Trophoblast cell (in vitro differentiated cells and primary cell): ENCODE data around the gene YWHAH.

Experiments
- DNase-seq, 2 donors: peaks; one replicate each; pipeline ENCODE4 v3.0.0-alpha.2; 2016
- H2AFZ ChIP-seq: 2 replicates; pipeline ENCODE4 v1.6.1; 2013; ENCODE audit warnings: low read length, moderate library complexity, mild to moderate bottlenecking; ENCODE audit not compliant: insufficient read depth, poor library complexity
- H2AK5ac ChIP-seq: 2 replicates; pipeline ENCODE4 v1.6.1; 2013; ENCODE audit warnings: mild to moderate bottlenecking, low read length
- H2BK120ac ChIP-seq: 2 replicates; pipeline ENCODE4 v1.6.1; 2013; ENCODE audit warnings: low read length, mild to moderate bottlenecking, moderate library complexity; ENCODE audit not compliant: insufficient read depth, poor library complexity
- H2BK12ac ChIP-seq: 2 replicates; pipeline ENCODE4 v1.6.1; 2013; ENCODE audit warnings: mild to moderate bottlenecking, low read length, moderate library complexity
- H2BK5ac ChIP-seq: 2 replicates; pipeline ENCODE4 v1.6.1; 2013; ENCODE audit warnings: low read length, low read depth, moderate library complexity, mild to moderate bottlenecking; ENCODE audit not compliant: poor library complexity
- H3K14ac ChIP-seq: 2 replicates; pipeline ENCODE4 v1.6.1; 2013; ENCODE audit warnings: mild to moderate bottlenecking, low read length
- H3K18ac ChIP-seq: 2 replicates; pipeline ENCODE4 v1.6.1; 2013; ENCODE audit warnings: mild to moderate bottlenecking, low read length
- H3K23ac ChIP-seq: 2 replicates; pipeline ENCODE4 v1.6.1; 2013; ENCODE audit warnings: low read length
- H3K27ac ChIP-seq: 2 replicates; pipeline ENCODE4 v1.5.1; 2013; ENCODE audit warnings: low read depth, mild to moderate bottlenecking, inconsistent platforms, low read length, moderate library complexity
- H3K27me3 ChIP-seq: 2 replicates; pipeline ENCODE4 v1.6.1; 2013; ENCODE audit warnings: inconsistent platforms, mild to moderate bottlenecking, low read length, moderate library complexity; ENCODE audit not compliant: insufficient read depth
- H3K36me3 ChIP-seq, 2 experiments: 1 replicate in 1 of 2; 2 replicates in 1 of 2; pipeline ENCODE4 v1.6.1; 2013; ENCODE audit warnings: low read length in 2 of 2, mild to moderate bottlenecking in 2 of 2, moderate library complexity in 1 of 2; ENCODE audit not compliant: insufficient read depth in 2 of 2, control insufficient read depth in 1 of 2
- H3K4ac ChIP-seq: 2 replicates; pipeline ENCODE4 v1.6.1; 2013; ENCODE audit warnings: low read depth, mild to moderate bottlenecking, low read length, moderate library complexity
- H3K4me1 ChIP-seq, 2 experiments: 1 replicate in 1 of 2; 2 replicates in 1 of 2; pipeline ENCODE4 v1.6.1; 2013; ENCODE audit warnings: low read length in 2 of 2, mild to moderate bottlenecking in 2 of 2, moderate library complexity in 1 of 2; ENCODE audit not compliant: insufficient read depth in 2 of 2, control insufficient read depth in 1 of 2
- H3K4me2 ChIP-seq: 2 replicates; pipeline ENCODE4 v1.6.1; 2013; ENCODE audit warnings: inconsistent platforms, mild to moderate bottlenecking, low read length, moderate library complexity
- H3K4me3 ChIP-seq: 2 replicates; pipeline ENCODE4 v1.5.1; 2013; ENCODE audit warnings: mild to moderate bottlenecking, low read depth, low read length, inconsistent platforms
- H3K79me1 ChIP-seq: one replicate; pipeline ENCODE4 v1.6.1; 2013; ENCODE audit warnings: low read length
- H3K79me2 ChIP-seq: 2 replicates; pipeline ENCODE4 v1.6.1; 2013; ENCODE audit warnings: low read length, mild to moderate bottlenecking; ENCODE audit not compliant: control insufficient read depth, insufficient read depth, poor library complexity
- H3K9ac ChIP-seq: 2 replicates; pipeline ENCODE4 v1.6.1; 2013; ENCODE audit warnings: mild to moderate bottlenecking, low read length
- H3K9me3 ChIP-seq: 2 replicates; pipeline ENCODE4 v1.6.1; 2013; ENCODE audit warnings: low read depth, mild to moderate bottlenecking, control low read depth, inconsistent platforms, low read length; ENCODE audit not compliant: insufficient read depth
- H4K12ac ChIP-seq: 2 replicates; pipeline ENCODE4 v1.6.1; 2013; ENCODE audit warnings: low read depth, mild to moderate bottlenecking, low read length, moderate library complexity
- H4K8ac ChIP-seq: 2 replicates; pipeline ENCODE4 v1.6.1; 2013; ENCODE audit warnings: low read depth, mild to moderate bottlenecking, low read length, moderate library complexity
- H4K91ac ChIP-seq: one replicate; pipeline ENCODE4 v1.6.1; 2013; ENCODE audit warnings: low read depth, mild to moderate bottlenecking, low read length, moderate library complexity
- WGBS: extraction: QIAGEN DNeasy Blood & Tissue Kit; methylation state at CpG from one replicate; pipeline ENCODE4 v1.1.7; 2013; ENCODE audit warnings: missing lambda C conversion rate; ENCODE audit not compliant: insufficient read length, insufficient coverage; ENCODE audit errors: extremely low coverage; 5-methylcytosine and 5-hydroxymethylcytosine counted together

The YWHAH gene

DNA sequence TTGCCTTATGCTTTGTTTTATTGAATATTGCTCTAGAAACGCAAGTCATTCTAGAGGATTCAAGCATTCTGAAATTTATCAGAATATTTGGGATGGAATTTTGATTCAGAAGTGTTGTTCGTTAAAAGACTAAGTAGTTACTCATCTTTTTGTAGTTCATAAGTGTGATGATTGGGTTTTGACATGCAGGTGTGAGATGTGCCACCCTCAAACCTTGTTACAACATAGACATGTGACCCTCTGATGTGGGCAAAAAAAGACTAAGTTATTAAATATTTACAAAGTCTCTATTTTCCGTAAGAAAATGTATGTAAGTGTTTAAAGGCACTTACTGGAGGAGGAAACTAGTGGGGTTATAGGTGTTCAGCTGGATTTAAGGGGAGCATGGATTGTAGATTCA is 8.9 kb downstream of the YWHAH start:
- H3K36me3 ChIP-seq, result peaks cover 23 to 39% of the 10 kb centered on the region in 2 experiments
- WGBS, result no CpG with 5 or more reads among the region's 3 CpGs

DNA sequence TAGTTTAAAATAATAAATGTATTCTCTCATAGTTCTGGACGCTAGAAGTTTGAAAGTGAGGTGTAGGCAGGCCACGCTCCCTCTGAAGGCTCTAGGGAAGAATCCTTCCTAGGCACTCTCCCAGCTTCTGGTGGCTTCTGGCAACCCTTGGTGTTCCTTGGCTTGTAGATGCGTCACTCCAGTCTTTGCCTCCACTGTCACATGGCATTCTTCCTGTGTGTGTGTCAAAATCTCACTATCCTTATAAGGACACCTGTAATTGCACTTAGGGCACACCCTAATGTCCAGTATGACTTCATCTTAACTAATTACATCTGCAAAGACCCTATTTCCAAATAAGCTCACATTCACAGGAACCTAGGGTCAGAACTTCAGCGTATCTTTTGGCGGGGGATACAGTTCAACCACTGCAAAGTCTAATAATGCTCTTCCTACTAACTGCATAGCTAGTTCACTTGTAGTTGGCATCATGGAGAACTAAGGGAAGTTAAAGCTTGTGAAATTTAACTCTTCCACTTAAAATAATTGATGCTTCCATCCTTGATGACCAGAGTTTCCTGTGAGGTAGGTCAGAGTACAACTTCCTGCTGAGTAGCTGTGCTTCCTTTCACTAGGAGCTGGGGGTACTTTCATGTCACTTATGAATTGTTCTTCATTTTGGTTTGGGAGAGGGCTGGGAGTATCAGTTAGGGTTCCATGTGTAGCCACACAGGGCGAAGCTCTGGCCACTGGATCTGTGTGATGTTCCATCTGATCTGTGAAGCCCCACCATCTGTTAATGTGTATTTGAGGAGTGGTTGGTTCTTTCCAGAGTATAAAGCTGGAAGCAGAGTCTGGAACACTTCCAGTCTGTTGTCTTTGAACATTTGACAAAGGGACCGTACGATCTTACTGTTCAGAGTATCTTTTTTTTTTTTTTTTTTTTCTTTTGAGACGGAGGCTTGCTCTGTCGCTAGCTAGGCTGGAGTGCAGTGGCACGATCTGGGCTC is 10.5 kb downstream of the YWHAH start:
- Histone ChIP-seq H2AK5ac (no peak overlapping the region), H2BK12ac (no peak overlapping the region), H4K91ac (no peak overlapping the region), H3K4ac (peak overlapping the region; percentile 61), H3K9ac (no peak overlapping the region), H4K12ac (no peak overlapping the region), H3K23ac (no peak overlapping the region), H2AFZ (no peak overlapping the region), H3K9me3 (no peaks in the 10 kb centered on the region), H2BK120ac (no peak overlapping the region), H3K18ac (no peak overlapping the region), H3K4me1 (no peaks in the 10 kb centered on the region), H2BK5ac (no peak overlapping the region), H3K79me2 (peaks cover 14% of the 10 kb centered on the region), H3K27ac (no peak overlapping the region), H3K4me2 (no peak overlapping the region), H3K27me3 (no peaks in the 10 kb centered on the region), H4K8ac (no peak overlapping the region), H3K79me1 (no peaks in the 10 kb centered on the region), H3K36me3 (peaks cover 17 to 33% of the 10 kb centered on the region in 2 experiments), H3K14ac (no peak overlapping the region), H3K4me3 (no peak overlapping the region)
- DNase-seq, result no peak
- WGBS, result no CpG with 5 or more reads among the region's 11 CpGs

More for the DNA sequence above, 8.9 kb downstream of the YWHAH start:
- no peak overlapping the region for H3K9ac ChIP-seq
- no peaks in the 10 kb centered on the region for H3K79me1 ChIP-seq
- no peak overlapping the region for H2AK5ac ChIP-seq
- no peak overlapping the region for H3K4me2 ChIP-seq
- H3K4me1 ChIP-seq, result no peaks in the 10 kb centered on the region
- no peak overlapping the region for H2BK120ac ChIP-seq
- no peak overlapping the region for H4K8ac ChIP-seq
- H2BK12ac ChIP-seq, result no peak overlapping the region
- H3K23ac ChIP-seq, result no peak overlapping the region
- no peak for DNase-seq
- H3K27ac ChIP-seq, result no peak overlapping the region
- H2AFZ ChIP-seq, result no peak overlapping the region
- no peak overlapping the region for H4K91ac ChIP-seq
- peaks cover 16% of the 10 kb centered on the region for H3K79me2 ChIP-seq
- H3K4me3 ChIP-seq, result no peak overlapping the region
- H3K18ac ChIP-seq, result no peak overlapping the region
- no peak overlapping the region for H4K12ac ChIP-seq
- H3K14ac ChIP-seq, result no peak overlapping the region
- H3K4ac ChIP-seq, result no peak overlapping the region
- no peaks in the 10 kb centered on the region for H3K9me3 ChIP-seq
- H3K27me3 ChIP-seq, result no peaks in the 10 kb centered on the region
- H2BK5ac ChIP-seq, result no peak overlapping the region

GRCh38 chr22:31956360-31956759 is 12.0 kb downstream of the YWHAH start:
- Histone ChIP-seq H3K36me3 (peaks cover 6 to 21% of the 10 kb centered on the region in 2 experiments), H2AK5ac (no peak overlapping the region), H2AFZ (no peak overlapping the region), H2BK12ac (no peak overlapping the region), H3K14ac (no peak overlapping the region), H2BK120ac (no peak overlapping the region), H3K18ac (no peak overlapping the region), H3K9ac (no peak overlapping the region), H3K4me1 (no peaks in the 10 kb centered on the region), H3K79me1 (no peaks in the 10 kb centered on the region), H2BK5ac (no peak overlapping the region), H3K79me2 (peaks cover 9% of the 10 kb centered on the region), H3K4me2 (no peak overlapping the region), H4K8ac (no peak overlapping the region), H3K4me3 (no peak overlapping the region), H3K9me3 (no peaks in the 10 kb centered on the region), H4K91ac (no peak overlapping the region), H4K12ac (no peak overlapping the region), H3K27me3 (no peaks in the 10 kb centered on the region), H3K4ac (no peak overlapping the region), H3K27ac (no peak overlapping the region), H3K23ac (no peak overlapping the region)
- WGBS, result no CpG with 5 or more reads among the region's 12 CpGs
- no peak for DNase-seq

GRCh38 chr22:31957970-31958594 is 13.7 kb downstream of the YWHAH start:
- Histone ChIP-seq H4K12ac (no peak overlapping the region), H4K8ac (no peak overlapping the region), H3K36me3 (peaks cover 6 to 14% of the 10 kb centered on the region in 2 experiments), H3K27me3 (no peaks in the 10 kb centered on the region), H2BK5ac (no peak overlapping the region), H2AFZ (no peak overlapping the region), H3K79me1 (no peaks in the 10 kb centered on the region), H3K14ac (no peak overlapping the region), H3K4me2 (no peak overlapping the region), H3K27ac (no peak overlapping the region), H3K79me2 (peaks cover 4% of the 10 kb centered on the region), H3K9ac (no peak overlapping the region), H2BK120ac (no peak overlapping the region), H2BK12ac (no peak overlapping the region), H3K4ac (no peak overlapping the region), H3K4me3 (no peak overlapping the region), H3K18ac (no peak overlapping the region), H3K4me1 (no peaks in the 10 kb centered on the region), H3K9me3 (no peaks in the 10 kb centered on the region), H2AK5ac (no peak overlapping the region), H3K23ac (no peak overlapping the region), H4K91ac (no peak overlapping the region)
- WGBS, result no CpG with 5 or more reads among the region's 9 CpGs
- DNase-seq, result no peak
